ENCODE measurements around the gene PSD.

- TF ChIP-seq CTCF (IDR thresholded peaks at IDR 0.05; ENCODE audit: low read depth, low read length) = no peak
- TF ChIP-seq EZH2phosphoT487 (IDR thresholded peaks at IDR 0.05; ENCODE audit: low read depth) = no peak
These were observed 39.2 kb downstream of the PSD start for GRCh38 chr10:102379383-102379782.
